Measurements from ENCODE around the gene ZNF793. TPM values are rescaled to one million over a fixed set of nuclear protein-coding genes. Genes with fewer than 3 reads are reported as not detected.

Gene ZNF793
- total and polyA plus RNA-seq, 2 experiments from 2014 or later: 8.0 to 11.4 TPM

GRCh38 chr19:37470216-37470615 is 36.5 kb upstream of the ZNF793 start:
- no peaks in the 10 kb centered on the region for H3F3A ChIP-seq (replicated peaks; ENCODE audit: low read depth)
- peak overlapping the region; percentile 97 for H3K4me2 ChIP-seq
- Mint-ChIP-seq H3K36me3 (ENCODE audit: low read depth) (peaks cover 11% of the 10 kb centered on the region), H3K4me1 (peaks cover 12% of the 10 kb centered on the region), H3K27ac (no peak overlapping the region), H3K9me3 (peaks cover 4% of the 10 kb centered on the region), H3K27me3 (ENCODE audit: insufficient read depth, low read depth, poor library complexity) (peaks cover 14% of the 10 kb centered on the region), H3K4me3 (peak overlapping the region; percentile 98)
- TF ChIP-seq JUNB (IDR thresholded peaks at IDR 0.05; ENCODE audit: unreplicated experiment) (no peak), NANOG (IDR thresholded peaks at IDR 0.05; ENCODE audit: borderline replicate concordance) (no peak), EZH2 (IDR thresholded peaks at IDR 0.05; ENCODE audit: low read depth, unreplicated experiment) (no peak), ZNF331 (CRISPR knock-in tag; IDR thresholded peaks at IDR 0.05; ENCODE audit: low read depth) (no peak), STAT1 (IDR thresholded peaks at IDR 0.05; ENCODE audit: unreplicated experiment) (no peak), CREB1 (CRISPR knock-in tag; IDR thresholded peaks at IDR 0.05; ENCODE audit: low read depth) (no peak), POLR2AphosphoS5 (IDR thresholded peaks at IDR 0.05; ENCODE audit: low read depth) (no peak), EZH2phosphoT487 (IDR thresholded peaks at IDR 0.05; ENCODE audit: unreplicated experiment) (no peak), CTCF (conservative IDR thresholded peaks at IDR 0.05; ENCODE audit: low read depth in 2 of 2) (no peak), ZNF462 (CRISPR knock-in tag; IDR thresholded peaks at IDR 0.05) (no peak)
- TF ChIP-seq, protein P1, sequence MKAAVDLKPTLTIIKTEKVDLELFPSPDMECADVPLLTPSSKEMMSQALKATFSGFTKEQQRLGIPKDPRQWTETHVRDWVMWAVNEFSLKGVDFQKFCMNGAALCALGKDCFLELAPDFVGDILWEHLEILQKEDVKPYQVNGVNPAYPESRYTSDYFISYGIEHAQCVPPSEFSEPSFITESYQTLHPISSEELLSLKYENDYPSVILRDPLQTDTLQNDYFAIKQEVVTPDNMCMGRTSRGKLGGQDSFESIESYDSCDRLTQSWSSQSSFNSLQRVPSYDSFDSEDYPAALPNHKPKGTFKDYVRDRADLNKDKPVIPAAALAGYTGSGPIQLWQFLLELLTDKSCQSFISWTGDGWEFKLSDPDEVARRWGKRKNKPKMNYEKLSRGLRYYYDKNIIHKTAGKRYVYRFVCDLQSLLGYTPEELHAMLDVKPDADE (IDR thresholded peaks at IDR 0.05): no peak
- no peak overlapping the region for H2AFZ ChIP-seq
- ATAC-seq (no peak), DNase-seq (ENCODE audit: low spot score) (no peak)
- H4K20me1 ChIP-seq (replicated peaks; ENCODE audit: insufficient read depth): no peaks in the 10 kb centered on the region
- no peaks in the 10 kb centered on the region for H3K36me3 ChIP-seq (ENCODE audit: insufficient read depth)
- no peaks in the 10 kb centered on the region for H3K9me2 ChIP-seq (ENCODE audit: insufficient read depth)
- H3K79me2 ChIP-seq (replicated peaks; ENCODE audit: insufficient read depth): no peaks in the 10 kb centered on the region; the same call in 1 of the 2 replicates
- H3K4me1 ChIP-seq (ENCODE audit: insufficient read depth): peaks cover 7% of the 10 kb centered on the region; the same call in 1 of the 2 replicates
- no peaks in the 10 kb centered on the region for H3K27me3 ChIP-seq (ENCODE audit: insufficient read depth)
- no peak overlapping the region for H3K27ac ChIP-seq (ENCODE audit: low read depth)
- peak overlapping the region; percentile 99 for H3K4me3 ChIP-seq

Measured in GM23338 (cell line).